Brain microvascular endothelial cell (primary cell): ENCODE results near the gene ZNF723.
"Not testable (repeated sequence)": the region's sequence is repeated elsewhere in the genome, so short reads cannot be mapped to it uniquely, and the experiment has no call there.

Experiments used
- DNase-seq: peaks from one replicate; pipeline ENCODE4 v3.0.0-alpha.2; 2020
- H3K27ac ChIP-seq: fragments of 250-450 bp; sonication (Bioruptor Pico); 2 replicates; pipeline ENCODE4 v1.5.1; 2020; ENCODE audit warnings: mild to moderate bottlenecking, moderate library complexity
- H3K27me3 ChIP-seq: fragments of 250-450 bp; sonication (Bioruptor Pico); replicated peaks from 2 replicates; pipeline ENCODE4 v1.5.1; 2020; ENCODE audit warnings: mild to moderate bottlenecking
- H3K36me3 ChIP-seq: fragments of 250-450 bp; sonication (Bioruptor Pico); replicated peaks from 2 replicates; pipeline ENCODE4 v1.5.1; 2020; ENCODE audit warnings: mild to moderate bottlenecking
- H3K4me3 ChIP-seq: 2 replicates; pipeline ENCODE4 v1.5.1; 2011; ENCODE audit warnings: low read depth, mild to moderate bottlenecking, control low read depth, low read length, moderate library complexity
- in situ Hi-C: cut with HindIII; loops from 2 replicates; pipeline ENCODE4 v1.10.0; 2017; ENCODE audit warnings: low sequenced_read_pairs, low pct_ligation_motif_present
- TF ChIP-seq, protein P1 (sequence below): IDR thresholded peaks from 2 replicates; pipeline ENCODE4 v1.5.1; 2011; ENCODE audit warnings: low read depth, mild to moderate bottlenecking, moderate library complexity, low read length, control low read depth, inconsistent platforms; ENCODE audit errors: missing control alignments

Gene ZNF723

DNA sequence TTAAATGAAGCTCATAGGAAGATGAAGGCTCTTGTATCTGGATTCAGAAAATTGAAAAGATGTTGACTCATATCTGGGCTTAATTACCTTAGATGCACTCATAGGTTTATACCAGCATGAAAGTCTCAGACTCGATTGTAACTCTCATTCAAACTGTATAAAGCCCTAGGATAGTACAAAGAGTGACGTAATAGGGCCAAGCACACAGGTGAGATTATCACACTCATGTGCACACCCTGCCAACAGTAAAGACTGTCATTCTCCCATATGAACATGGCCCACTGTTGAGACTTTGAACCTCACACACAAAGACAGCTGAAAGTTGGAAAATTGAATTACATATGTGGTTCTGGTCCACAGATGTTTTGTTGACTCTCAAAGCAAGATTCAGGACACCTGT lies 18.0 kb upstream of the ZNF723 start:
- Histone ChIP-seq H3K27me3 (no peaks in the 10 kb centered on the region), H3K27ac (no peak overlapping the region), H3K36me3 (no peaks in the 10 kb centered on the region), H3K4me3 (no peak overlapping the region)
- DNase-seq: no peak
- in situ Hi-C loops: no loop called here
- TF ChIP-seq, protein P1, sequence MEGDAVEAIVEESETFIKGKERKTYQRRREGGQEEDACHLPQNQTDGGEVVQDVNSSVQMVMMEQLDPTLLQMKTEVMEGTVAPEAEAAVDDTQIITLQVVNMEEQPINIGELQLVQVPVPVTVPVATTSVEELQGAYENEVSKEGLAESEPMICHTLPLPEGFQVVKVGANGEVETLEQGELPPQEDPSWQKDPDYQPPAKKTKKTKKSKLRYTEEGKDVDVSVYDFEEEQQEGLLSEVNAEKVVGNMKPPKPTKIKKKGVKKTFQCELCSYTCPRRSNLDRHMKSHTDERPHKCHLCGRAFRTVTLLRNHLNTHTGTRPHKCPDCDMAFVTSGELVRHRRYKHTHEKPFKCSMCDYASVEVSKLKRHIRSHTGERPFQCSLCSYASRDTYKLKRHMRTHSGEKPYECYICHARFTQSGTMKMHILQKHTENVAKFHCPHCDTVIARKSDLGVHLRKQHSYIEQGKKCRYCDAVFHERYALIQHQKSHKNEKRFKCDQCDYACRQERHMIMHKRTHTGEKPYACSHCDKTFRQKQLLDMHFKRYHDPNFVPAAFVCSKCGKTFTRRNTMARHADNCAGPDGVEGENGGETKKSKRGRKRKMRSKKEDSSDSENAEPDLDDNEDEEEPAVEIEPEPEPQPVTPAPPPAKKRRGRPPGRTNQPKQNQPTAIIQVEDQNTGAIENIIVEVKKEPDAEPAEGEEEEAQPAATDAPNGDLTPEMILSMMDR: no peak

DNA sequence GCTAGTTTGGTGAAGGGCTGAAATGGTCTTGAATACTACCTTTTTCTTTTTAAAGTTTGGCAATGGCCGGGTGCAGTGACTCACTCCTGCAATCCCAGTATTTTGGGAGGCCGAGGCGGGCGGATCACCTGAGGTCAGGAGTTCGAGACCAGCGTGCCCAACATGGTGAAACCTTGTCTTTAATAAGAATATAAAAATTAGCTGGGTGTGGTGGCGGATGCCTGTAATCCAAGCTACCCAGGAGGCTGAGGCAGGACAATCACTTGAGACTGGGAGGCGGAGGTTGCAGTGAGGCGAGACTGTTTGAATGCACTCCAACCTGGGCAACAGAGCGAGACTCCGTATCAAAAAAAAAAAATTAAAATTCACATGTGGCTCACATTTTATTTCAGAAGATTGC lies 880 bp upstream of the ZNF723 start:
- Histone ChIP-seq H3K36me3 (no peaks in the 10 kb centered on the region), H3K27ac (no peak overlapping the region), H3K27me3 (no peaks in the 10 kb centered on the region), H3K4me3 (no peak overlapping the region)
- TF ChIP-seq, protein P1: no peak
- DNase-seq: no peak
- in situ Hi-C loops: no loop called here

DNA sequence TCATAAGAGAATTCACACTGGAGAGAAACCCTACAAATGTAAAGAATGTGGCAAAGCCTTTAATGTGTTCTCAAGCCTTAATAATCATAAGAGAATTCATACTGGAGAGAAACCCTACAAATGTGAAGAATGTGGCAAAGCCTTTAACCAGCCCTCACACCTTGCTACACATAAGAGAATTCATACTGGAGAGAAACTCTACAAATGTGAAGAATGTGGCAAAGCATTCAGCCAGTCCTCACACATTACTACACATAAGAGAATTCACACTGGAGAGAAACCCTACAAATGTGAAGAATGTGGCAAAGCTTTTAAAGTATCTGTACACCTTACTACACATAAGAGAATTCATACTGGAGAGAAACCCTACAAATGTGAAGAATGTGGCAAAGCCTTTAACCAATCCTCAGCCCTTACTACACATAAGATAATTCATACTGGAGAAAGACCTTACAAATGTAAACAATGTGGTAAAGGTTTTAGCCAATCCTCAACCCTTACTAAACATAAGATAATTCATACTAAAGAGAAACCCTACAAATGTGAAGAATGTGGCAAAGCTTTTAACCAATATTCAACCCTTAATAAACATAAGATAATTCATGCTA lies 25.7 kb downstream of the ZNF723 start:
- H3K27me3 ChIP-seq, H3K27ac ChIP-seq, H3K4me3 ChIP-seq, DNase-seq, H3K36me3 ChIP-seq, in situ Hi-C loops: not testable (repeated sequence)

DNA sequence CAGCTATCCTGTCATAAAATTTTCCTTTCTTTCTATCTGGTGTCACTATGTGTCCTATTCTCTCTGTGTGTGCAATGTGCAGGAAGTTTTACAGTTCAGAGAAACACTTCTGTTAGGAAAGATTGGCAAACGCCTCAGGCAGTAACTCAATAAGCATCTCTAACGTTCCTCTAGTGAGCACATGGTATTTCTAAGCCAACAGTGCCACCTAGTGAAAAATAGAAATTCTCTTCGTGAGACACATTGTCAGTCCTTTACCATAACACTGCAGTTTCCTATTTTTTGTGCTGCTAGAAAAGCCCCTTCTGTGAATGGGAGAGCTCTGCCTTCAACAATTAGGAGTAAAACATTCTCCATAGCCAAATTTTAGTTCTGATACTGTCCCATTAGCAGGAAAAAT lies 50.7 kb downstream of the ZNF723 start:
- Histone ChIP-seq H3K4me3 (no peak overlapping the region), H3K27ac (no peak overlapping the region), H3K27me3 (no peaks in the 10 kb centered on the region), H3K36me3 (no peaks in the 10 kb centered on the region)
- in situ Hi-C loops: no loop called here
- TF ChIP-seq, protein P1: peak; percentile 15
- DNase-seq: peak; percentile 5

DNA sequence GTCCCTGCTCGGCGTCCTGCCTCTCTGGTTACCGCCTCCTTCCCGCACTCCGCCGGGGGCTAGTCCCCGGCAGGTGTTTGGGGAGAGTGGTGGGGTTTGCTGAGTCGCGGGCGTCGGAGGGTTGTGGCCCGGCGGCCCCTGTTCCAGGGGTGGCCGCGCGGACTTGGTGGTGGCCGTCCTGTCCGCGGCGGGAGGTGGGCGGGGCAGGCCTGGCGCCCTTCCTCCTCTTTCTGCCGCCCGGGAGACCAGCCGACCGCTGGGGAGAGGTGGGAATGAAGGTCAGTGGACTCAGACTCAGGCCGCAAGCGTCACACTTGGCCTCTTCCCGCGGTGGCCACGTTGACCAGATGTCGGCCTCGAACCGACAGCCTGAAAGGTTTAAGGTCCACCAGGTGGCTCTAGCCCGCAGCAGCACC lies 61.8 kb downstream of the ZNF723 start:
- no peak overlapping the region for H3K27ac ChIP-seq
- no peak overlapping the region for H3K4me3 ChIP-seq
- TF ChIP-seq, protein P1: no peak
- in situ Hi-C loops: no loop called here
- H3K27me3 ChIP-seq: no peaks in the 10 kb centered on the region
- H3K36me3 ChIP-seq: no peaks in the 10 kb centered on the region
- DNase-seq: no peak

DNA sequence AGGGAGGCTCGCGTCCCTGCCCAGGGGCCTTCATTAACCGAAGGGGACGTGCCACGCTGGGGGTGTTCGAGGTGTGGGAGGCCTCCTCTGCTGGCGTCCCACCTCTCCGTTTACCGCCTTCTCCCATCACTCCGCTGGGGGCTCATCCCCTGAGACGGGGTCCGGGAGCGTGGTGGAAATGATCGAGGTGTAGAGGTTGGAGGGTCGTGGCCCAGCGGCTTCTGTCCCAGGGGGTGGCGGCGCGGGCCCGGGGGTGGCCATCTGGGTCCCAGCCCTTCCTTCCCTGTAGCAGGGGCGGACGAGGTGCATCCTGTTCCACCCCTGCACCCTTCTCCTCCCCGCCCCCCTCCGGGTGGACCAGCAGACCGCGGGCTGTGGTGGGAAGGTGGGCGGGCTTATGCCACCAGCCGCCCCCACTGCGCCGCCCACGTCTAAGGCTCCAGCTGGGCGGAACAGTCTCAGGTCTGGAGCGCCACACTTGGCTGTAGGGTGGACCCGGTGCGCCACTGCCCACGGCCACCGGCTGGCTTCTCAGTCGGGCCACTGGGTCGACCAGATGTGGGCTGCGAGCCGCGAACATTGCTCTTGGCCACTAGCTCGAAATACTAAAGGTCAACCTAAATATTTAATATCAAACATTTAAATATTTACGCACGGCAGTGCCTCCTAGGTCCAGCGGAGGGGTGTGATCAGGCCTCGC lies 69.5 kb downstream of the ZNF723 start:
- DNase-seq: no peak
- TF ChIP-seq, protein P1: no peak
- no peak overlapping the region for H3K27ac ChIP-seq
- in situ Hi-C loops: no loop called here
- no peaks in the 10 kb centered on the region for H3K27me3 ChIP-seq
- H3K36me3 ChIP-seq: no peaks in the 10 kb centered on the region
- H3K4me3 ChIP-seq: no peak overlapping the region
